ENCODE results near the gene TUNAR. TPM values are rescaled to one million over a fixed set of nuclear protein-coding genes. Genes with fewer than 3 reads are reported as not detected.

Gene TUNAR
- total RNA-seq, 2 donors from 2014 or later = not detected

- intact Hi-C loops (cut with DNase I) = loop anchor here in 1 of 2 donors (5.0 kb wide), 1 partner anchor 1678 kb away; no protein-coding TSS in a partner anchor
- DNase-seq (ENCODE audit: low spot score) = no peak
Measured at GRCh38 chr14:95869776-95870175, 6.9 kb upstream of the TUNAR start.

DNA sequence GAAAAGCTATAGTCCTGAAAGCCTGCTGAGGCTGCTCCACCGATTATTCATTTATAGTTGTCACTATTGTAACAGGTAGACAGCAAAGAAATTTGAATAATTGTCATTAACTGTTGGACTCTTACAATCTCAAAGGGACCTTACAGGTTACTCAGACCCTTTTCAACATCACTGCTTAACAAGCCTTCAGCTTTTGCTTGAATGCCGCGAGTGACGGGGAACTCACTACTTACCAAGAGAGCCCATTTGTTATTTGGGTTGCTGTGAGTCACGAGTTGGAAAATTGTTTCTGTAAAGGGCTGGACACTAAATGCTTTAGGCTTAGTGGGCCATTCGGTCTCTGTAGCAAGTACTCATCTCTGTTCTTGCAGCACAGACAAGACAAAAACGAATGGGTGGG, 5.9 kb upstream of the TUNAR start:
- intact Hi-C loops (cut with DNase I) = no loop called here
- DNase-seq (ENCODE audit: low spot score) = no peak

GRCh38 chr14:95871531-95871930, 5.1 kb upstream of the TUNAR start:
- no peak for DNase-seq (ENCODE audit: low spot score)
- intact Hi-C loops (cut with DNase I) = no loop called here

DNA sequence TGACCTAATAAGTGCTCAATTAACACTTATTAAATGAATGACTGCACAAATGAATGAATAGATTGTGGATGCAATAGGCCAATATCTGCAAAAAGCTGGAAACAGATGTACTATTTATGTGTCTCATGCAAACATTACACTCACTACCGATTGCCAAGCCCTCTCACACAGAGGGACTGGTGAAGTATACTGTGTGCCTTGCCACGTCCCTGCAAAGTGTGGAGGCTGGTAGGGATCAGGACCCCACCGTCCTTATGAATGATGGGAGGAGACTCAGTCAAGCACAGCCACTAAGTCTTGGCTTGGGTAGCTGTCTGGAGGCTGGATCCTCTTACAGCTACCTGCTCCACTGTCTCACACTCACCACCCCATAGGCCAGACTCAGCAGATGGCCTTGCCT, 3.9 kb upstream of the TUNAR start:
- no peak for DNase-seq (ENCODE audit: low spot score)
- intact Hi-C loops (cut with DNase I) = no loop called here

DNA sequence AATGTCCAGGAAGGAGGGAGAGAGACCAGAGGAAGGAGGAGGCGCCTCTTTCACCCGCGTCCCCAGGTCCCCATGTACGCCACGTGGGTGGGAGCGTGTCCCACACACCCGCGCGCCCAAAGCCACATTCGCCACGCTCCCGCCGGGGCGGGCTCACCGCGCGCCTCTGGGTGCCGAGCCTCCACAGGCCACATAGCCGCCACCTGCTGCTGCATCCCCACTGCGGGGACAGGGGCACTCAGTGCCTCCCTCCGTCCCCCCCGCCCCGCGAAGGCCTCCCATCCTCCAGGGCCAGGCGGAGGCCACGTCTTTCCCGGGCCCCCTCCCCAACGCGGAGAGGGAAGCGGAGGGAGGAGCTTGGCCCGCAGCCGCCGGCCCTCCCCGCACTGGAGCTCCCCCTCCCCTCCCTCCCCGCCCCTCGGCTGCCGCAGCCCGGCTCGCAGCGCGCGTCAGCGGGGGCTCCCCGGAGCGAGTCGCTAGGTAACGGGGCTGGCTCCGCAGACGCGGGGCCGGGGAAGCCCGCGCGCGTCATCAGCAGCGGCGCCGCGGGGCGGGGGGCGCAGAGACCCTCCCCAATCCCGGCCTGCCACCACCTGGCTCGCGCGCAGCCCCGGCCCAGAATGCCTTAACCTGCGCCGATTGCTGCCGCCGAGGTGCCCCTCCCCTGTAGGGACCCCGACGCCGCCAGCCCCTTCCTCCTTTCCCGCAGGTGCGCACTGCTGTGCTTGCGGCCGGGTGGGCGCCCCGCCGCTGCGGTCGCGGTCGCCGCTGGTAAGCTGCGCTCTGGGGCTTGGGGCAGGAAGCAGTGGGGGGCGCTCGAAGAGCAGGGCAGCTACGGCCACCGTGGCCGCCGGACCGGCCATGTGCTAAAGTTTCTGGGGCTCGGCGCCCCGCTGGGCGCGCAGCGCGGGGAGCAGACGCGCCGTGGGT, 536 bp upstream of the TUNAR start:
- intact Hi-C loops (cut with DNase I) = no loop called here
- DNase-seq (ENCODE audit: low spot score) = no peak

GRCh38 chr14:95877633-95878032, 1.0 kb downstream of the TUNAR start:
- no peak for DNase-seq (ENCODE audit: low spot score)
- intact Hi-C loops (cut with DNase I) = no loop called here

- DNase-seq (ENCODE audit: low spot score) = no peak
- intact Hi-C loops (cut with DNase I) = no loop called here
Measured at GRCh38 chr14:95884377-95884776, 7.7 kb downstream of the TUNAR start.

GRCh38 chr14:95885278-95885677, 8.6 kb downstream of the TUNAR start:
- intact Hi-C loops (cut with DNase I) = no loop called here
- no peak for DNase-seq (ENCODE audit: low spot score)

DNA sequence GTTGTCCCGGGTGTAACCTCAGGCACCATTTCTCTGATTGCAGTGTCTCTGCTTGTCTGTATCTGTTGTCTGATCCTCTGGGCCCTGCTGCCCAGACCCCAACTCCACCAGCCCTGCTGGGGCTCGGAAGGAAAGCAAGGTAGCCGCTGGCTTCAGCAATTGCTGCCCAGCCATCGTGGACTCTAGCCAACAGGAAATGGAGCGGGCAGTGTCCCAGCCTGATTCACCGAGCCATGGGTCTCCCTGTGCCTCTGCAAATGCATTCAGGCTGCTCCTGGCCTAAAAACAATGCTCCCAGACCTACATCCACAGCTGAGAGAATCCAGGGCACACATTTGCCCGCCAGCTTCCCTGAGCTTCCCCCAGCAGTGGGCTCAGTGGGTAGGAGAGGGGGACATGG, 9.2 kb downstream of the TUNAR start:
- intact Hi-C loops (cut with DNase I) = no loop called here
- no peak for DNase-seq (ENCODE audit: low spot score)

- no peak for DNase-seq (ENCODE audit: low spot score)
- intact Hi-C loops (cut with DNase I) = no loop called here
Measured at GRCh38 chr14:95886366-95887056, 9.9 kb downstream of the TUNAR start.

- no peak for DNase-seq (ENCODE audit: low spot score)
- intact Hi-C loops (cut with DNase I) = no loop called here
Measured at GRCh38 chr14:95887351-95887750, 10.7 kb downstream of the TUNAR start.

DNA sequence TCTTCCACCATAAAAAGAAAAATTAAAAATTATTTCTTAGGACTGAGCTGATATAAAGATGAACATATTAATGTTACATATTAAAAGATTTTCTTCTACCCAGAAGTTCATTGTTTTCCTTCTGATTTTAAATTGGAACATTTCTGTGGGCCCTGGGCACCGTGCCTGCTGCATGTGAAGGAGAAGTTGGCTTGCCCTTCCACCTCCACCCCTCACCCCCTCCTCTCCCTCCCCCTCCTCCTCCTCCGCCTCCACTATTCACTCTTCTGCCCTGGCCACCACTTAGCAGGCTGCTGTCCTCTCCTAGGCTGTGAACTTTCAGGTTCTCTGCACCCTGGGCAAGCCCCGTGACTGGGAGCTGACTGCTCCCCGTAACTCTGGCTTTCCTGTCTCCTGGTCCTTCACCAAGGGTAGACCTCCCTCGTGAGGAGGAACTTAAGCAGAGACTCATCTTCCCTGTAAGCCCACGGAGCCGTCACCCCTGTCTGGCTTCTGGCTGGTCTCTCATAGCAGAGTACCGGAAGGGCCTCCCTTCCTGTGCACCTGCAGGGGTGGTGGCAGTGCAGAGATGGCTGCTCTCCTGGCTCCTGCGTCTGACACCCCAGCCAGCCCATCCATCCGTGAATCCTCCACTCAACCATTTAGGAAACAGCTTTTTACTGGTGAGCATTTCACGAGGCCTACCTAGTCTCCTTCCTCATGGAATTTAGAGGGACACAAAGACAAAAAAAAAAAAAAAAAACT, 12.8 kb downstream of the TUNAR start:
- intact Hi-C loops (cut with DNase I) = no loop called here
- no peak for DNase-seq (ENCODE audit: low spot score)

GRCh38 chr14:95891742-95892141, 15.1 kb downstream of the TUNAR start:
- intact Hi-C loops (cut with DNase I) = no loop called here
- DNase-seq (ENCODE audit: low spot score) = no peak

DNA sequence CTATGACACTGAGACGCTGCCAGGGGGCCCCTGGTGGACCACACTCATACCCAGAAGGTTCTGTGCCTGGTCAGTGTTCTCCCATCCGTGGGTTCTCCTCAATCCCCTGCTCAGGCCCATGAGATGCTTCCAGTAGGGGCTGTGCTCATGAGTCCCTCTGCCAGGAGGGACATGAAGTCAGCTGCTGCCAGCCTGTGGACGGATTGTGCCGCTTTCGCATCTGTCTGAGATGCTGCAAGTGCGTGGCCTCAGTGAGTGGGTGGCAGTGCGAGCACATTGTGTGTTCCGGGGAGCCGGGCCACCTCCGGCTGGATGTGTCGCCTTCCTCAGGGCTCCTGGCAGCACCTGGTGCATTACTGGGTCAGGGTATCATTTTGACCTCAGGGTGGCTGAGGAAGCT, 15.5 kb downstream of the TUNAR start:
- DNase-seq (ENCODE audit: low spot score) = no peak
- intact Hi-C loops (cut with DNase I) = no loop called here

DNA sequence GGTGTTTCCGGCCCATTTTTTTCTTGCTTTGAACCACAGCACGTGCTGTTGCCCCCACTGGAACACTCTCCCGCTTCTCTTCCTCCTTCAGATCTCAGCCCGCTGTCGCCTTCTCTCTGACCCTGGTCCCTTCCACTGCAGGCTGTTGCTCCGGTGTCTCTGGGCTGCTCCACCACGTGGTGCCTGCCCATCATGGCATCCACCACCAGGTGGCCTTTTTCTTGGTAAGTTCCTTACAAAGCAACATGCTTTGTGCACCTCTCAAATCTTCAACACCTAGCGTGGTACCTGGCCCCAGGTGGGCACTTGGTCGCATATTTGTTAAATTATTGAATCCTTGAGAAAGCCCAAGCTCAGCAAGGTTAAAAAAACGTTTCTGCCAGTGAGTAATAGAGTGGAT, 19.1 kb downstream of the TUNAR start:
- DNase-seq (ENCODE audit: low spot score) = no peak
- intact Hi-C loops (cut with DNase I) = no loop called here

DNA sequence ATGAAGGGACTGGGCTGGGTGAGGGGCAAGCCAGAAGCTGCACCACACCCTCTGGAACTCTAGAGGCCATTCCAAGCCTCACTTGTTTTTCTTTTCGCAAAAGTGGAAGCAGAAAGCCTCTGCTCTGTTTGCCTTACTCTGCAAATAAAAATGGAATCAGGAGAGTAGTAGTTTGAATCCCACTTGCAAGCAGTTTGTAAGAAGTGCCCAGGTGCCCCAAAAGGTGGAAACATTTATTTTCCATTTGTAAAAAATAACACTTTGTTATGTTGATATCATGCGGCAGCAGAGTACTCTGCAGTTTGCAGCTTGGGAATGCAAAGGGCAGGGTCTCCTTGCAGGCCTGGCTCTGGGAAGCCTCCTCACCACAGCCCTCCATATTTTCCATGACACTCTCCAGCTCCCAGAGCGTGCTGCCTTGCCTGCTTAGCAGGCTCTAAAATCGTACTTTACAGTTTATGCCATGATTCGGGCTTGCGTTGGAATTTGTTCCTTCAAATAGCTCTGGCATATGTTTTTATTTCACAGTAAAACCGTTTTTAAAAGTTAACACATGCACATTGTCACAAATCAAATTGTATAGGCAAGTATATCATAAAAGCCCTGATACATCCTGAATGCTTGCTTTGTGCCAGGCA, 20.0 kb downstream of the TUNAR start:
- intact Hi-C loops (cut with DNase I) = no loop called here
- DNase-seq (ENCODE audit: low spot score) = no peak

- DNase-seq (ENCODE audit: low spot score) = no peak
- intact Hi-C loops (cut with DNase I) = no loop called here
Measured at GRCh38 chr14:95897280-95897679, 20.6 kb downstream of the TUNAR start.

- DNase-seq (ENCODE audit: low spot score) = no peak
- intact Hi-C loops (cut with DNase I) = no loop called here
Measured at GRCh38 chr14:95901054-95901453, 24.4 kb downstream of the TUNAR start.

GRCh38 chr14:95902273-95902826, 25.7 kb downstream of the TUNAR start:
- DNase-seq (ENCODE audit: low spot score) = no peak
- intact Hi-C loops (cut with DNase I) = no loop called here
